GM21528 (cell line): ENCODE measurements around the gene RAD54L2.
"Not testable (repeated sequence)": the region's sequence is repeated elsewhere in the genome, so short reads cannot be mapped to it uniquely, and the experiment has no call there.

Source experiments
- ATAC-seq: cut with Tn5 transposase; IDR thresholded peaks from one replicate; pipeline ENCODE4 v1.9.1; 2021; ENCODE audit warnings: mild to moderate bottlenecking, moderate library complexity; ENCODE audit not compliant: unreplicated experiment, low FRiP score

RAD54L2 gene

GRCh38 chr3:51538459-51539290 lies at the start of gene RAD54L2:
TSS of gene RAD54L2 (plus strand) at chr3:51538719. CDS start at chr3:51590421, 51,702 bp downstream.
- ATAC-seq: peak; percentile 87

GRCh38 chr3:51498876-51499738 lies 39.4 kb upstream of the RAD54L2 start:
- ATAC-seq: peak; percentile 63

- ATAC-seq: no peak
These were observed 37.8 kb upstream of the RAD54L2 start for GRCh38 chr3:51500632-51501131.

- no peak for ATAC-seq
These were observed 36.5 kb upstream of the RAD54L2 start for GRCh38 chr3:51501833-51502561.

GRCh38 chr3:51502562-51502910 lies 36.0 kb upstream of the RAD54L2 start:
- no peak for ATAC-seq

GRCh38 chr3:51503007-51503406 lies 35.5 kb upstream of the RAD54L2 start:
- ATAC-seq: no peak

GRCh38 chr3:51508255-51508654 lies 30.3 kb upstream of the RAD54L2 start:
- ATAC-seq: no peak

GRCh38 chr3:51510996-51511395 lies 27.5 kb upstream of the RAD54L2 start:
- ATAC-seq: no peak

- no peak for ATAC-seq
These were observed 24.3 kb upstream of the RAD54L2 start for GRCh38 chr3:51514210-51514609.

- no peak for ATAC-seq
These were observed 18.7 kb upstream of the RAD54L2 start for GRCh38 chr3:51519848-51520247.

GRCh38 chr3:51520906-51521730 lies 17.4 kb upstream of the RAD54L2 start:
- ATAC-seq: not testable (repeated sequence)

- ATAC-seq: no peak
These were observed 16.1 kb upstream of the RAD54L2 start for GRCh38 chr3:51522273-51522962.

GRCh38 chr3:51524874-51525273 lies 13.6 kb upstream of the RAD54L2 start:
- not testable (repeated sequence) for ATAC-seq

- ATAC-seq: no peak
These were observed 8.0 kb upstream of the RAD54L2 start for GRCh38 chr3:51530485-51530884.

GRCh38 chr3:51535146-51536019 lies 3.1 kb upstream of the RAD54L2 start:
- ATAC-seq: no peak

GRCh38 chr3:51537631-51538030 lies 888 bp upstream of the RAD54L2 start:
- ATAC-seq: not testable (repeated sequence)

- no peak for ATAC-seq
These were observed 432 bp upstream of the RAD54L2 start for GRCh38 chr3:51538115-51538458.

- ATAC-seq: peak; percentile 23
These were observed 897 bp downstream of the RAD54L2 start for GRCh38 chr3:51539291-51539941.
